Measurements from ENCODE around the gene PHTF1.

DNA sequence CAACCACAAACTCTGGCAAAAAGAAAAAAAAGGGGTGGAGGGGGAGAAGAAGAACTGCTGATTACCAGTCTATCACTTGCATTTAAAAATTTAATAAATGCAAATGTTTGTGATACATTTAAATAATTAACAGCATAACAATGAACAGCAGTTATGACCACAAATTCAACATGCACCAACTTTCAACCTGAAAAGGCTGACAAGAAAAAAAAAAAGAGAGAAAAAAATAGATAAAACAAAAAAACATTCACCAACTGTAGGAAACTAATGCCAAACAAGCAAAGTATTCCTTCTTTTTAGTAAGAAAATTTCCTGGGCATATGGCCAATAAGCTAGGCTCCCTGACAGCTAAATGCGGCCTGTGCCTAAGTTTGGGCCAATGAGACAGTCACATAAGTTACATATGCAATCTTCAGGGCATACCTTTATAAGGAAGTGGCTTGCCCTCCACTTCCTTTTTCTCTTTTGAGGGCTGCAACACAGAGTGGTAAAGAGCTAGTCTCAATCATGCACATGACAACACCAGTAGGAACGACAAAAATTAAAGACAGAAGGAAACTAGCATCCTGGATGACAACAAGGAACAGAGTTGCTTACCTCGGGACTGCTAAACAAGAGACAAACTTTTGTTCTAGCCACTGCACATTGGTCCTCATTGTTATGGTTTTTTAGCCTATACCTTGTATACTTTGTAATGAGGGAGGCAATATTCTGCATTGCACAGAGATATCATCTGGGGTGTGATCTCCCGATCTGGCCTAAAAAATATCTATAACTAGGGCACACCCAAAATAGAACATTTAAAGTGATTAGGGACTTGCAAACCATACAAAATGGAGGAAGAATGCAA lies 24.2 kb upstream of the PHTF1 start:
- no peak for TF ChIP-seq POLR2A (IDR thresholded peaks at IDR 0.05)
- TF ChIP-seq, protein P1, sequence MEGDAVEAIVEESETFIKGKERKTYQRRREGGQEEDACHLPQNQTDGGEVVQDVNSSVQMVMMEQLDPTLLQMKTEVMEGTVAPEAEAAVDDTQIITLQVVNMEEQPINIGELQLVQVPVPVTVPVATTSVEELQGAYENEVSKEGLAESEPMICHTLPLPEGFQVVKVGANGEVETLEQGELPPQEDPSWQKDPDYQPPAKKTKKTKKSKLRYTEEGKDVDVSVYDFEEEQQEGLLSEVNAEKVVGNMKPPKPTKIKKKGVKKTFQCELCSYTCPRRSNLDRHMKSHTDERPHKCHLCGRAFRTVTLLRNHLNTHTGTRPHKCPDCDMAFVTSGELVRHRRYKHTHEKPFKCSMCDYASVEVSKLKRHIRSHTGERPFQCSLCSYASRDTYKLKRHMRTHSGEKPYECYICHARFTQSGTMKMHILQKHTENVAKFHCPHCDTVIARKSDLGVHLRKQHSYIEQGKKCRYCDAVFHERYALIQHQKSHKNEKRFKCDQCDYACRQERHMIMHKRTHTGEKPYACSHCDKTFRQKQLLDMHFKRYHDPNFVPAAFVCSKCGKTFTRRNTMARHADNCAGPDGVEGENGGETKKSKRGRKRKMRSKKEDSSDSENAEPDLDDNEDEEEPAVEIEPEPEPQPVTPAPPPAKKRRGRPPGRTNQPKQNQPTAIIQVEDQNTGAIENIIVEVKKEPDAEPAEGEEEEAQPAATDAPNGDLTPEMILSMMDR (IDR thresholded peaks at IDR 0.05) = no peak
